ENCODE results near the gene SHISAL2A. TPM values are rescaled to one million over a fixed set of nuclear protein-coding genes. Genes with fewer than 3 reads are reported as not detected.

The SHISAL2A gene
- total RNA-seq, 4 donors from 2014 or later, result 0.88 to 7.4 (median 1.7) TPM; not detected in 1

GRCh38 chr1:52592637-52593323 lies 40.2 kb upstream of the SHISAL2A start:
- H3K4me3 ChIP-seq, result no peak overlapping the region
- no peaks in the 10 kb centered on the region for H3K9me3 ChIP-seq
- H3K27me3 ChIP-seq, result no peaks in the 10 kb centered on the region
- H3K36me3 ChIP-seq, result no peaks in the 10 kb centered on the region
- no peak for DNase-seq
- H3K27ac ChIP-seq, result no peak overlapping the region
- H3K4me1 ChIP-seq, result no peaks in the 10 kb centered on the region
- TF ChIP-seq POLR2A (IDR thresholded peaks at IDR 0.05), result no peak
- no peak for TF ChIP-seq CTCF (IDR thresholded peaks at IDR 0.05)

- no peak for DNase-seq
- H3K4me1 ChIP-seq, result no peaks in the 10 kb centered on the region
- no peaks in the 10 kb centered on the region for H3K9me3 ChIP-seq
- H3K4me3 ChIP-seq, result no peak overlapping the region
- H3K36me3 ChIP-seq, result no peaks in the 10 kb centered on the region
- TF ChIP-seq CTCF (IDR thresholded peaks at IDR 0.05) (no peak), POLR2A (IDR thresholded peaks at IDR 0.05) (no peak)
- H3K27ac ChIP-seq, result no peak overlapping the region
- no peaks in the 10 kb centered on the region for H3K27me3 ChIP-seq
Observed at GRCh38 chr1:52593495-52593894, 39.5 kb upstream of the SHISAL2A start.

DNA sequence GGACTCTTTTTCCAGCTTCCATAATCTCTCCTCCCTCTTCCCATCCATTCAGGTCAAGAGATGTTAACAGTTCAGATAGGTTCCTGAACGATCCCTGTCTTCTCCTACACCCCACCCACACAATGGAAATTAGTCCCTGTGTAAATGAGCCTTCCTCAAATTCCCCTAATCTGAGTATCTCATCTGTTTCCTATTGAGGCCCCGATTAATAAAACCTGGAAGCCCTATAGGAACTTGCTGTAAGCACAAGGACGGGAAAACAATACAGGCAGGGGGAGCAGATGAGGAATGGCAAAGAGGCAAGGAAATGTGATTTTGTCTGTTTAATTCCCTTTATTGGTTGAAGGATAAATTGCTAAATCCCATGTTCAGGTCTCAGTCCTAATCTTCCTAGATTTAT lies 37.9 kb upstream of the SHISAL2A start:
- no peak overlapping the region for H3K4me3 ChIP-seq

DNA sequence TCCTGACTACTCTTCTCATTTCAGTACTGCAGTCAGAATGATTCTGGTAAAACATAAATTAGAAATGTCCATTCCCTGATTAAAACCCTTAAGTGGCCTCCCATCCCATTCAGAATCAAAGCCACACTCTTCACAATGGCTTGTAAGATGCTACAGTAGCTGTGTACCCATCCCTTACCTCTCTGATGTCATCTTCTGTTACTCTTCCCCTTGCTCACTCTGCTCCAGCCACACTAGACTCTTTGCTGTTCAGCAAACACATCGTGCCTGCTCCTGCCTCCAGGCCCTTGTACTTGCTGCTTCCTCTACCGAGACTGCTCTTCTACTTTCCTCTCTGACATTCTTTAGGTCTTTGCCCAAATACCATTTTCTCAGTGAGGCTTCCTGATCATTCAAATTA lies 35.1 kb upstream of the SHISAL2A start:
- Histone ChIP-seq H3K9me3 (no peaks in the 10 kb centered on the region), H3K36me3 (no peaks in the 10 kb centered on the region)
- DNase-seq, result no peak

More for the DNA sequence above, 37.9 kb upstream of the SHISAL2A start:
- Histone ChIP-seq H3K9me3 (no peaks in the 10 kb centered on the region), H3K27ac (no peak overlapping the region), H3K36me3 (no peaks in the 10 kb centered on the region), H3K4me1 (no peaks in the 10 kb centered on the region), H3K27me3 (no peaks in the 10 kb centered on the region)
- TF ChIP-seq CTCF (IDR thresholded peaks at IDR 0.05), result no peak
- no peak for TF ChIP-seq POLR2A (IDR thresholded peaks at IDR 0.05)
- no peak for DNase-seq

DNA sequence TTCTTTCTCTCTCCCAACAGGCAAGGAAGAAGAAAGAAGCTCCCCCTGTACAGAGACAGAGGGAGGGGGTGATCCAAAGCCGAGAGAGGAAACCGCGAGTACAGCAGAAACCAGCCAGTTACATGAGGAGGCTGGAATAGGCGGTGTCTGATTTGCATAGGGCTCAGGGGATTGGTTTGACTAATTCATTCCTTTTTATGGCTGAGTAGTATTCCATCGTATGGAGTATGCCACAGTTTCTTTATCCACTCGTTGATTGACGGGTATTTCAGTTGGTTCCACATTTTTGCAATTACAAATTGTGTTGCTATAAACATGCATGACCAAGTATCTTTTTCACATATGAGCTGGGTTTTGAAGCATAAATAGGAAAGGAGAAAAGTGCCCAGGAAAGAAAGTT lies 34.2 kb upstream of the SHISAL2A start:
- Histone ChIP-seq H3K4me3 (no peak overlapping the region), H3K27ac (no peak overlapping the region), H3K9me3 (no peaks in the 10 kb centered on the region), H3K36me3 (no peaks in the 10 kb centered on the region), H3K27me3 (no peaks in the 10 kb centered on the region), H3K4me1 (peaks cover 0 to 20% (median 2%) of the 10 kb centered on the region in 4 donors)
- TF ChIP-seq POLR2A (IDR thresholded peaks at IDR 0.05) (no peak), CTCF (IDR thresholded peaks at IDR 0.05) (no peak)
- no peak for DNase-seq

More for the DNA sequence above, 35.1 kb upstream of the SHISAL2A start:
- peaks cover 0 to 16% (median 0%) of the 10 kb centered on the region in 4 donors for H3K4me1 ChIP-seq
- no peaks in the 10 kb centered on the region for H3K27me3 ChIP-seq
- no peak overlapping the region for H3K27ac ChIP-seq
- TF ChIP-seq CTCF (IDR thresholded peaks at IDR 0.05) (no peak), POLR2A (IDR thresholded peaks at IDR 0.05) (no peak)
- H3K4me3 ChIP-seq, result no peak overlapping the region
